Smooth muscle cell (in vitro differentiated cells): ENCODE data around the gene MAPK8. TPM values are rescaled to one million over a fixed set of nuclear protein-coding genes. Genes with fewer than 3 reads are reported as not detected.
"Not testable (repeated sequence)": the region's sequence is repeated elsewhere in the genome, so short reads cannot be mapped to it uniquely, and the experiment has no call there.

Experiments
- DNase-seq: peaks from one replicate; lab custom pipeline; 2025; ENCODE audit not compliant: unreplicated experiment; lab: John Stamatoyannopoulos, UW
- H2AFZ ChIP-seq: fragments of 200-600 bp; sonication (generic); 2 replicates; pipeline ENCODE4 v1.6.0; 2016; ENCODE audit warnings: antibody characterized with exemption, low read depth, mild to moderate bottlenecking
- H3F3A ChIP-seq: fragments of 200-600 bp; sonication (generic); 2 replicates; pipeline ENCODE4 v1.6.0; 2017; ENCODE audit warnings: antibody characterized with exemption, low read depth
- H3K27ac ChIP-seq: fragments of 200-600 bp; sonication (generic); 2 replicates; pipeline ENCODE4 v1.5.1; 2016; ENCODE audit warnings: low read depth, mild to moderate bottlenecking
- H3K27me3 ChIP-seq: fragments of 200-600 bp; sonication (generic); 2 replicates; pipeline ENCODE4 v1.6.1; 2016; ENCODE audit warnings: low read depth, mild to moderate bottlenecking
- H3K36me3 ChIP-seq: fragments of 200-600 bp; sonication (generic); 2 replicates; pipeline ENCODE4 v1.5.1; 2016; ENCODE audit warnings: low read depth
- H3K4me1 ChIP-seq: fragments of 200-600 bp; sonication (generic); 2 replicates; pipeline ENCODE4 v1.5.1; 2016; ENCODE audit warnings: low read depth
- H3K4me2 ChIP-seq: fragments of 200-600 bp; sonication (generic); 2 replicates; pipeline ENCODE4 v1.6.0; 2016; ENCODE audit warnings: mild to moderate bottlenecking
- H3K4me3 ChIP-seq: fragments of 200-600 bp; sonication (generic); 2 replicates; pipeline ENCODE4 v1.5.1; 2016; ENCODE audit warnings: mild to moderate bottlenecking
- H3K79me2 ChIP-seq: fragments of 200-600 bp; sonication (generic); 2 replicates; pipeline ENCODE4 v1.6.0; 2016; ENCODE audit warnings: low read depth, mild to moderate bottlenecking
- H3K9ac ChIP-seq: fragments of 200-600 bp; sonication (generic); 2 replicates; pipeline ENCODE4 v1.6.0; 2016; ENCODE audit warnings: low read depth
- H3K9me3 ChIP-seq: fragments of 200-600 bp; sonication (generic); replicated peaks from 2 replicates; pipeline ENCODE4 v1.5.1; 2016; ENCODE audit warnings: low read depth
- H4K20me1 ChIP-seq: fragments of 200-600 bp; sonication (generic); 2 replicates; pipeline ENCODE4 v1.6.0; 2016; ENCODE audit warnings: low read depth
- WGBS: methylation state at CpG from one replicate; pipeline ENCODE4 v1.1.7; 2016; ENCODE audit warnings: low lambda C conversion rate; 5-methylcytosine and 5-hydroxymethylcytosine counted together
- polyA plus RNA-seq: library from polyadenylated mRNA; unstranded; fragments of >200 nt; fragmentation: Nextera tagmentation; extraction: Ambion mirVana; gene quantifications from 2 replicates; pipeline ENCODE4 v1.2.1, GENCODE V29; 2016
- total RNA-seq: library from RNA; depleted of rRNA; stranded (reverse); fragments of >200 nt; gene quantifications from 2 replicates; pipeline ENCODE4 v1.2.3, GENCODE V29; 2014
- TF ChIP-seq, protein P1 (sequence below): fragments of 200-600 bp; sonication (generic); IDR thresholded peaks from 2 replicates; pipeline ENCODE4 v1.5.1; 2017; ENCODE audit warnings: borderline replicate concordance, mild to moderate bottlenecking, antibody characterized with exemption; ENCODE audit not compliant: insufficient read depth, poor library complexity, severe bottlenecking

Gene MAPK8
- total and polyA plus RNA-seq, 2 experiments from 2014 or later, result 13.1 to 45.5 TPM

DNA sequence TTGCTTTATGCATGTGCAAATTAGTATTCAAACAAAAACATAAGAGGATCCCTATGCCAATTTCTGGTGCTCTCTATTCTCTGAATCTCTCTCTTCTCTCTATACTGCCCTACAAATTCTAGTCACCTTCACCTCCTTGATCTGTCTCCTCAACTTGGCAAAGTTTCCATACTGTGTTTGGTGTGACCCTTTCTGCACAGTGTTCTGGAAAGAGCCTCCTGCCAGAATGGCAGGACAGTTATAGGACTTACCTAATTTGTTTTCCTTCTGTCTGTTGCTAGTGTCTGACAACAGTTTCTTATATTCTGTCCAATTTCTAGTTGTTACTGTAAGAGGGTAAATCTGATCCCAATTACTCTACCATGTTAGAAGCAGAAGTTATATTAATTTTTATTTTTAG, 34.3 kb downstream of the MAPK8 start:
- TF ChIP-seq, protein P1, sequence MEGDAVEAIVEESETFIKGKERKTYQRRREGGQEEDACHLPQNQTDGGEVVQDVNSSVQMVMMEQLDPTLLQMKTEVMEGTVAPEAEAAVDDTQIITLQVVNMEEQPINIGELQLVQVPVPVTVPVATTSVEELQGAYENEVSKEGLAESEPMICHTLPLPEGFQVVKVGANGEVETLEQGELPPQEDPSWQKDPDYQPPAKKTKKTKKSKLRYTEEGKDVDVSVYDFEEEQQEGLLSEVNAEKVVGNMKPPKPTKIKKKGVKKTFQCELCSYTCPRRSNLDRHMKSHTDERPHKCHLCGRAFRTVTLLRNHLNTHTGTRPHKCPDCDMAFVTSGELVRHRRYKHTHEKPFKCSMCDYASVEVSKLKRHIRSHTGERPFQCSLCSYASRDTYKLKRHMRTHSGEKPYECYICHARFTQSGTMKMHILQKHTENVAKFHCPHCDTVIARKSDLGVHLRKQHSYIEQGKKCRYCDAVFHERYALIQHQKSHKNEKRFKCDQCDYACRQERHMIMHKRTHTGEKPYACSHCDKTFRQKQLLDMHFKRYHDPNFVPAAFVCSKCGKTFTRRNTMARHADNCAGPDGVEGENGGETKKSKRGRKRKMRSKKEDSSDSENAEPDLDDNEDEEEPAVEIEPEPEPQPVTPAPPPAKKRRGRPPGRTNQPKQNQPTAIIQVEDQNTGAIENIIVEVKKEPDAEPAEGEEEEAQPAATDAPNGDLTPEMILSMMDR, result no peak
- Histone ChIP-seq H2AFZ (no peak overlapping the region), H3K9me3 (no peaks in the 10 kb centered on the region), H3K4me3 (no peak overlapping the region), H4K20me1 (peaks cover 84% of the 10 kb centered on the region), H3K27ac (no peak overlapping the region), H3K4me2 (no peak overlapping the region), H3F3A (no peaks in the 10 kb centered on the region), H3K4me1 (no peaks in the 10 kb centered on the region), H3K9ac (no peak overlapping the region), H3K36me3 (no peaks in the 10 kb centered on the region), H3K79me2 (peaks cover 21% of the 10 kb centered on the region), H3K27me3 (no peaks in the 10 kb centered on the region)
- DNase-seq, result no peak

DNA sequence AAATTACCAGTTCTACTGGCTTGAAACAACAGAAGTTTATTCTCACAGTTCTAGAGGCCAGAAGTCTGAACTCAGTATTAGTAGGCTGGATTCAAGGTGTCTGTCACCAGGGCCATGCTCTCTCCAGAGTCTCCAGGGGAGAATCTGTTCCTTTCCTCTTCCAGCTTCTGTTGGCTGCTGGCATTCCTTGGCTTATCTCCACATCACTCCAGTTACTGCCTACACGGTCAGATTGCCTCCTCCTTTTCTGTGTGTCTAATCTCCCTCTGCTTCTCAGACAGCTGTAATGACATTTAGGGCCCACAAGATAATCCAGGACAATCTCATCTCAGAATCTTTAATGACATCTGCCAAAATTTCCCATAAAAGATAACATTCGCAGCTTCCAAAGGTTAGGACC, 36.6 kb downstream of the MAPK8 start:
- no peak overlapping the region for H3K4me3 ChIP-seq
- no peak overlapping the region for H3K9ac ChIP-seq
- H3K9me3 ChIP-seq, result no peaks in the 10 kb centered on the region
- H3K27me3 ChIP-seq, result no peaks in the 10 kb centered on the region
- H3K4me2 ChIP-seq, result no peak overlapping the region
- H3K4me1 ChIP-seq, result no peaks in the 10 kb centered on the region
- WGBS, result 43% methylated on average over 2 of the region's 2 CpGs
- TF ChIP-seq, protein P1, result no peak
- H3K27ac ChIP-seq, result no peak overlapping the region
- H3K79me2 ChIP-seq, result peaks cover 27% of the 10 kb centered on the region
- H3K36me3 ChIP-seq, result no peaks in the 10 kb centered on the region
- H2AFZ ChIP-seq, result no peak overlapping the region
- peaks cover 67% of the 10 kb centered on the region for H4K20me1 ChIP-seq
- H3F3A ChIP-seq, result no peaks in the 10 kb centered on the region
- DNase-seq, result no peak

DNA sequence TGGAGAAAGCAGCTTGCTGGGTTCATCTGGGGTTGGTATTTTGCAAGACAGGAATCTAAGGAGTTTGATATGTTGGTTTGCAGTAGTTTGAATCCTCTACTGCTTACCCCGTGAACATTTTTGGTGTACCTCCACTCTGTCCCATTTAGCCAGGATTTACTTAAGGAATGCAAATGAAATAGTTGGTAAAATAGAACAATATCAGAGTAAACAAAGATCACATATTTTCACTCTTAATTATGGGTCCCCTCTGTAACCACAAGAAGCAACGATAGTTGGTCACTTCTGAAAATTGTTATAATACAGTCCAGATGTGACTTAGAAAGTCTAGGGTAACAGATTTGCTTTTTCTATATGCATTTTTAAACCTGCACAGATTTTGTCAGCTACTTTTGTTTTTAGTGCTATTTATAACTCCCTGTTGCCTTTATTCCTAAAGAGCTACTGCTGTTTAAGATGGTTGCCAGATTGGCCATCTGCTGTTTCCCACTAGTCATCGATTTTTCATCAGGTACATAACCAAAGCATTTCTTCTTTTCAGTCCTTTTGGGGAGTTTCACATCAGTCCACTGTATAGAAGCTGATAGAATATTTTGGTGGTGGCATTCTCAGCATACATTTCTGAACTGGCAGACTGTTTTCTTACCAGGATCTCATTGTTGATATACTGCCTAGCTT, 37.6 kb downstream of the MAPK8 start:
- no peak overlapping the region for H2AFZ ChIP-seq
- TF ChIP-seq, protein P1, result no peak
- H3K4me3 ChIP-seq, result no peak overlapping the region
- H3F3A ChIP-seq, result no peaks in the 10 kb centered on the region
- H3K4me1 ChIP-seq, result no peaks in the 10 kb centered on the region
- no peak overlapping the region for H3K9ac ChIP-seq
- H3K79me2 ChIP-seq, result peaks cover 27% of the 10 kb centered on the region
- H3K27me3 ChIP-seq, result no peaks in the 10 kb centered on the region
- H3K36me3 ChIP-seq, result no peaks in the 10 kb centered on the region
- H4K20me1 ChIP-seq, result peaks cover 57% of the 10 kb centered on the region
- H3K27ac ChIP-seq, result no peak overlapping the region
- no peaks in the 10 kb centered on the region for H3K9me3 ChIP-seq
- 86% methylated on average over 3 of the region's 3 CpGs for WGBS
- DNase-seq, result no peak
- no peak overlapping the region for H3K4me2 ChIP-seq

DNA sequence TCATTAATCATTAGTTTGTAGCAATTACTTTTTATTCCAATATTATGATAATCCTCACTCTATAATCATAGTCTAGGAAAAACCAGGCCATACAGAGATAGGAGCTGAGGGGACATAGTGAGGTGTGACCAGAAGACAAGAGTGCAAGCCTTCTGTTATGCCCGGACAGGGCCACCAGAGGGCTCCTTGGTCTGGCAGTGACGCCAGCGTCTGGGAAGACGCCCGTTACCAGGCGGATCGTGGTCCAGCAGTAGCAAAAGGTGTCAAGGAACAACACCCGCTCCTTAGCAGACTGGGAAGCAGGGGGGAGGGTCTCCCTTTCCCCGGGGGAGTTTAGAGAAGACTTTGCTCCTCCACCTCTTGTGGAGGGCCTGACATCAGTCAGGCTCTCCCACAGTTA, 39.8 kb downstream of the MAPK8 start:
- 85% methylated on average over 9 of the region's 9 CpGs for WGBS
- not testable (repeated sequence) for H3K9ac ChIP-seq, H3K27ac ChIP-seq, H3K36me3 ChIP-seq, H3F3A ChIP-seq, H3K4me1 ChIP-seq, H3K4me3 ChIP-seq, H3K9me3 ChIP-seq, DNase-seq, H3K4me2 ChIP-seq, H2AFZ ChIP-seq, H3K27me3 ChIP-seq
- peaks cover 49% of the 10 kb centered on the region for H4K20me1 ChIP-seq
- peaks cover 20% of the 10 kb centered on the region for H3K79me2 ChIP-seq
- TF ChIP-seq, protein P1, result peak; percentile 10

DNA sequence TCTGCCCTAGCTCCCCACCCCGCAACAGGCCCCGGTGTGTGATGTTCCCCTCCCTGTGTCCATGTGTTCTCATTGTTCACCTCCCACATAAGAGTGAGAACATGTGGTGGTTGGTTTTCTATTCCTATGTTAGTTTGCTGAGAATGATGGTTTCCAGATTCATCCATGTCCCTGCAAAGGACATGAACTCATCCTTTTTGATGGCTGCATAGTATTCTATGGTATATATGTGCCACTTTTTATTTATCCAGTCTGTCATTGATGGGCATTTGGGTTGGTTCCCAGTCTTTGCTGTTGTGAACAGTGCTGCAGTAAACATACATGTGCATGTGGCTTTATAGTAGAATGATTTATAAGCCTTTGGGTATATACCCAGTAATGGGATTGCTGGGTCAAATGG, 41.1 kb downstream of the MAPK8 start:
- H3K36me3 ChIP-seq, H3K4me2 ChIP-seq, DNase-seq, H3K9me3 ChIP-seq, H3K4me3 ChIP-seq, H3F3A ChIP-seq, H3K9ac ChIP-seq, H3K27me3 ChIP-seq, H3K27ac ChIP-seq, H3K4me1 ChIP-seq, H2AFZ ChIP-seq: not testable (repeated sequence)
- WGBS, result 100% methylated on average over 2 of the region's 2 CpGs
- peaks cover 51% of the 10 kb centered on the region for H4K20me1 ChIP-seq
- H3K79me2 ChIP-seq, result peaks cover 11% of the 10 kb centered on the region

DNA sequence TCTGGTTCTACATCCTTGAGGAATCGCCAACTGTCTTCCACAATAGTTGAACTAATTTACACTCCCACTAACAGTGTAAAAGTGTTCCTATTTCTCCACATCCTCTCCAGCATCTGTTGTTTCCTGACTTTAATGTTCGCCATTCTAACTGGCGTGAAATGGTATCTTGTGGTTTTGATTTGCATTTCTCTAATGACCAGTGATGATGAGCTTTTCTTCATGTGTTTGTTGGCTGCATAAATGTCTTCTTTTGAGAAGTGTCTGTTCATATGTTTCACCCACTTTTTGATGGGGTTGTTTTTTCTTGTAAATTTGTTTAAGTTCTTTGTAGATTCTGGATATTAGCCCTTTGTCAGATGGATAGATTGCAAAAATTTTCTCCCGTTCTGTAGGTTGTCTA, 41.5 kb downstream of the MAPK8 start:
- not testable (repeated sequence) for DNase-seq, H2AFZ ChIP-seq, H3K36me3 ChIP-seq, H3K27me3 ChIP-seq, H3K4me1 ChIP-seq, H3F3A ChIP-seq, H3K27ac ChIP-seq, H3K9ac ChIP-seq, H3K4me3 ChIP-seq, H3K9me3 ChIP-seq, H3K4me2 ChIP-seq
- Histone ChIP-seq H3K79me2 (peaks cover 15% of the 10 kb centered on the region), H4K20me1 (peaks cover 51% of the 10 kb centered on the region)
- 100% methylated on average over 4 of the region's 4 CpGs for WGBS
